GM19043 (cell line): ENCODE measurements around the gene BCL6.

Source experiments
- ATAC-seq: cut with Tn5 transposase; IDR thresholded peaks from one replicate; pipeline ENCODE4 v1.9.1; 2021; ENCODE audit warnings: low read depth; ENCODE audit not compliant: unreplicated experiment

The BCL6 gene

DNA sequence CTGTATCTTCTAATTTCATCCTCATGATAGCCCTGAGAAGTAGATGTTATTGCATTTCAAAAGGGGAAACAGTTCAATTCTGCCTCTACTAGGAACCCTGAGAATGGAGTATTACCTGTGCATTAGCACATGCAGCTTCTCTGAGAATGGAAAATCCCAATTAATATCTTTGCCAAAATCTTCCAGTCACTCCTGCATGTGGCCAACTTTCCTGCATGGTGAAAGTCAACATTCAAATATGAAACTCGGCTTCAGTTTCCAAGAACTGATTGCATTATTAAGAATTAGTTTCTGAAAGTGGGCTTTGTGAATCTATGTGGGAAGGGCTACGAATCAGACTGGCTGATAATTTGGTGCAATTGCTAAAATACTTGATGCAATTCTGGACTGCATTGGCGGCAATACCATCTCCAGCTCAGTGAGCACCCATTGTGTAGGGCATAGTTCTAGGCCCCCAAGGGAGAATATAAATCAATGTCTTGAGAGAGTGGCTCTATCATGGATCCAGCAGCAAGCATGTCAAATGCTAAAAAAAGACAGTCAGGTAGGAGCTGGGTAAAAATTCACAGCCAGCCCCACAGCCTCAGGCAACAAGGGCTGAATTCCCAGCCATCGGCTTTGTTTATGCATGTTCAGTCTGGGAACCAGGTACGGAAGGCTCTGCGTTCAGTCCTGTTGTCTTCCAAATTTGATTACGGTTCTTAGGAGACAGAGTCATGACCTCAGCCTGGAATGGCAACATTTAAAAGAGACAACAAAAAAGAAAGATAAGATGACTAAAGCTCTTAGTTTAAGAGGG lies 18.8 kb upstream of the BCL6 start:
- ATAC-seq, result no peak

DNA sequence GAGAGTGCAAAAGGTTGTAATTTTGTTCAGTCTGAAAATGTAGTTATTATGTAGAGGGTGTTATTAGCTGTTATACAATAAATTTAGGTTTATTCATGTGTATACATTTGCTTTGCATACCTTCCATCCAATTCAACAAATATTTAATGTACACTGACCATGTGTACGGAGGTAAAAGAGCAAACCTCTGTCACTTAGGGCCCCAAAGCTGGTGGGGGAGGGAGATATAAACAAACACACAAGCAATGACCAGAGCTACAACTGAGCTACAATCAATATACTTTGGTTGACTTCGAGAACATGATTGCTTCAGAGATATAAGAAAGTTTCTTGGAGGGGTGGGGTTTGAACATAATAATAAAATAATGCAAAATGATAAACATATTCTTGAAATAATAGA lies 17.5 kb upstream of the BCL6 start:
- no peak for ATAC-seq

DNA sequence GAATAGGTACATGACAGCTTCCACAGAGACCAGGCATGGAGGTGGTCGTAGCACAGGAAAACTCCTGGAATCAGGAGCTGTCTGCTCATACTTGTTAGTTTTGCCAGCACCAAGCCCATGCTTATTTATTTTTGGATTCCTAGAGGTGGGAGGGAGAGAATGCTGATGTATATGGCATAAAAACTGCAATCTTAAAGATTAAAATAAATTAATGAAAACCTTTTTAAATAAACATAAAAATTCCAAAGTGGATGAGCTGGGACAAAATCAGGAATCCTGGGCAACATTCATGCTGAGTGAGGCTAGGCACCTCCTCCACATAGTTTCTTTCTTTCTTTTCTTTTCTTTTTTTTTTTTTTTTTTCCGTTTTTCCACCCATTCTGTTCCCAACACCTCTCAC lies 14.3 kb upstream of the BCL6 start:
- no peak for ATAC-seq

DNA sequence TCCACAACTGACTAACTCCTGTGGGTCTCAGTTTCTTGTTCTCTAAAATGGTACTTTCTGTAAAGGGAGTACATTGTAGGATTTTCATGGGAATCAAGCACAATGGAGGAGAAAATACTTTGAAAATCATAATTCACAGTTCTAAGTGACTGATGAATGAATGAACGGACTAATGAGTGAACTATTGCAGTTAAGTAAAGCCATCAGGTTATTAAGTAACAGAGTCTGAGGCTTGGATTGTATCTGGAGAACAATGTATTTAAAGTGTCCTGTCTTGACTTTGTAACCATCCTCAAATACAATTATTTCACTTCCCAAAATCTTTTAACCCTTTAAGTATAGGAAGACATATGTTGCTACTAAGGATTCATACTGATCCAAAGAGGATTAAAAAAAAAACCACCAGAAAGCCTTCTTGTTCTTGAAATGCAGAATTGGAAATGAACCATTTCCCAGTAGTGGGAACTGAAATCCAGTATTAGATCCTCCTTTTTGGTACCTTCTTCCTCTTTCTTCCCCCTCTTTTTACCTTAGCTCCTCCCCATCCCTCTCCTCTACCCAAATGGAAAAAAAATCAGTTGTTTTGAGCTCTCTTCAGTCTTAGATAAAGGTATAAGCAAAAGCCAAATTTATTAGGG lies 13.2 kb upstream of the BCL6 start:
- no peak for ATAC-seq

DNA sequence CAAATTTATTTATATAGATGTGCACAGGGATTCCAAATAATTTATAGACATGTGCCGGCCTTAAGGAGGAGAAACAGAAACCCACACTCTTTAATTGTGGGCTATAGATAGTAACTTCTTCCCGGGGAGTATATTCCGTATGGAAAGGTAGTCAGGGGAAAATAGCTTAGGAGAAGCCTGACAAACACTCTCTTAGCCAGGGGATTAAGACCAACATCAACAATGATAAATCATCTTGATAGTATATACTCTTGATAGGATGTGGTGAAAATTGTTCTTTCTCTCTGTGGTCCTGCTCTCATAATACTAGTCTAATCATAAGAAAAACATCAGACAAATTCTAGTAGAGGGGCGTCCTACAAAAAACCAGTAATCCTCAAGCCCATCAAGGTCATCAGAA lies 8.2 kb upstream of the BCL6 start:
- no peak for ATAC-seq

DNA sequence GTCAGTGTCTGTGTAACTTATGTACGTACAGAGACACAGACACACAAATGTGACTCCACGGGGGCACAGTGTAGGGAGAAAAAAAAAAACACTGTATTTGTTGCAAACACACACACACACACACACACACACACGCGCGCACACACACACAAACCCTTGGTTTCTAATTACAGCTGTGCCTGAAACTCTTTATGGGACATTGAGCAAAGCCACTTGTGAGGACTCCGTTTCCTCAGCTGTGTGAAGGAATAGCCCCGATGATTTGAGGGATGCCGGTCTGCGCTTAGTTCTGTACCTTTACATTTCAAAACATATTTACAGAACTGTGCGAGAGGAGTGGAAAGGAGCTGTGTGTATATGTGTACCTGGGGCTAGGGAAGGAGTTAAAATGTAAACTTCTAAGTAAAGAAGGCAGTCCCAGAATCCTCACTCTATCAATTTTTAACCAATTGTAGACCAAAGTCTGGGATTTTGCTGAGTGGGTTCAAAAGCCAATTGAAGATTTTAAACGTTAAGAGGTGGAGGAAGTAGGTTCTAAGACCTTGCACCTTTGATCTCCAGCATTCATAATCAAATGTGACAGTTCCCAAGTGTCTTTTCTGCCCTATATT lies 5.3 kb upstream of the BCL6 start:
- ATAC-seq, result no peak

GRCh38 chr3:187750006-187750512 lies 4.8 kb upstream of the BCL6 start:
- no peak for ATAC-seq

DNA sequence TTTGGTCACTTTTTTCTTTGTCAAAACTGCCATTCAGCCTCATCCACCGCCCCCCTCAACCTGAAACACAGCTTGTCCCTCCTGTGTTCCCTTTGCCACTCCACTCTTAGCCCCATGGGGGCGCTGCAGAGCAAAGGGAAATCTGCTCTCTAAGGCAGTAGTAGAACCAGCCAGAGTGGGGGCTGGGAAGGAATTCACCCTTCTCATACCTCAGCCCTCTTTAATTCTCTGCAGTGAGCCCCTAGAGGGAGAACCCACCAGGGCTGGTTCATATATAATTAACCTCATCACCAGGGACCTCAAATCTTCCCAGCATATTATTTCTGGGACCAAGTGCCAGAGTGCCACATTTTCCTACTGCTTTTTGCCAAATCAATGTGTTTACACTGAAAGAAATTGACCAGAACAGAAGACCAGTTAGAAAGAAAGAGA lies 2.8 kb upstream of the BCL6 start:
- no peak for ATAC-seq

DNA sequence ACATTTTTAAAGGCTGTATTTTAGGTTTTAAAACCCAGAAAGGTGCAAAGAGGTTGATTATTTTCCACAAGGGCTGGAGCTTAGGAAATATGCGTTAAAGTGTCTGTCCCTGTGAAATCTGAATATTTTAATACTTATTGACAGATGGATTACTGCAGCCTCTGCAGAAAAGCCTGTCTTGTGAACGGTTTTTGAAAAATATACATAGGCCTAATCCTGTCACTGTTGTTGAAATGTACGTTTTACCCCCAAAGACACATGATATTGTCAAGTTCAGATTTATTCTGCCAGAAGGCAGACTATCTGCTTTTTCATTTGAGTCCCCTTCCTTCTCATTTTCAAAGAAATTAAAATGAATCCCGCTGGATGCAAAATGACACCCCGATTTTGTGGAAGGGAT lies 2.2 kb upstream of the BCL6 start:
- no peak for ATAC-seq

GRCh38 chr3:187746442-187747281 lies 1.4 kb upstream of the BCL6 start:
- ATAC-seq, result no peak

- no peak for ATAC-seq
Observed at GRCh38 chr3:187746059-187746441, 782 bp upstream of the BCL6 start.

GRCh38 chr3:187744169-187745151 lies 808 bp downstream of the BCL6 start:
- ATAC-seq, result no peak

DNA sequence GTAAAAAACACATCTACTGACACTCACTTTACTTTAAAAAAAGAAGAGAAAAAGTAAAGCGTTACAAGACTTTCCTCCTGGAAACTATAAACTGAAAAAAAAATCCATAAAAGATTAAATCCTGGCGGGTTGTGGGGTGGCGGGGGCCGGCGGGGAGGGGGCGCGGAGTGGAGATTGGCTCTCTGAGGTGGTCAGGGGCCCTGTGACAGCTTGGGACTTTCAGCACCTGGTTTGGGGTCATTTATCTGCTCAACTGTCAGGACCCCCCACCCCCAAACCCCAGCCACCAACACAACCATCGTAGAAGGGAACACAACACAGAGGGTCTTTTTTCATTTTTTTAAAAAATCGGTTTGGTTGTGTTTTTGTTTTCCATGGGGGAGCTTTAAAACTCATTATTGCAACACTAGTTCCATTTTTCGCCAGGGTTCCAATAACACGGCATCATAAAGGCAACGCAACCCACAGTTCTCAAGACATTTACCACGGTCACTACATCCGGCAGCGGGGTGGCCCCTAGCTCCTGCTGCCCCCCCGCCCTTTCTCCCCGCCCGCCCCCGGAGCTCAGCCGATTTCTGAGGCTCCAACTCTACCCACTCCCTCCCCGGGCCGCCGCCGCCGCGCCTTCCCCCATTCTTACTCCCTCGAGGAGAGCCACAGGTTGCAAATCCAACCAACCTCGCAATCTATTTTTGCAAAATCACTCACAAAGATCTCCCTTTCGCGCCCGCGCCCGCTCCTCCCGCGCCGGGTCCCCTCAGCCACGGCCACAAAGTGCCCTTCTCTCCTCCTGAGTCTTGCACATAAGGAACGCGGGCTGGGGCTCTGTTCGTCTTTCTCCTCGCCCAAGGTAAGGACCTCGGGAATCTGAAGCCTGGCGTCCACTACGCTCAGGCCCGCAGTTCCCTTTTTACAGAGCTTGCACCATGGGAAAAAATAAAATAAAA lies 1.8 kb downstream of the BCL6 start:
- ATAC-seq, result no peak

DNA sequence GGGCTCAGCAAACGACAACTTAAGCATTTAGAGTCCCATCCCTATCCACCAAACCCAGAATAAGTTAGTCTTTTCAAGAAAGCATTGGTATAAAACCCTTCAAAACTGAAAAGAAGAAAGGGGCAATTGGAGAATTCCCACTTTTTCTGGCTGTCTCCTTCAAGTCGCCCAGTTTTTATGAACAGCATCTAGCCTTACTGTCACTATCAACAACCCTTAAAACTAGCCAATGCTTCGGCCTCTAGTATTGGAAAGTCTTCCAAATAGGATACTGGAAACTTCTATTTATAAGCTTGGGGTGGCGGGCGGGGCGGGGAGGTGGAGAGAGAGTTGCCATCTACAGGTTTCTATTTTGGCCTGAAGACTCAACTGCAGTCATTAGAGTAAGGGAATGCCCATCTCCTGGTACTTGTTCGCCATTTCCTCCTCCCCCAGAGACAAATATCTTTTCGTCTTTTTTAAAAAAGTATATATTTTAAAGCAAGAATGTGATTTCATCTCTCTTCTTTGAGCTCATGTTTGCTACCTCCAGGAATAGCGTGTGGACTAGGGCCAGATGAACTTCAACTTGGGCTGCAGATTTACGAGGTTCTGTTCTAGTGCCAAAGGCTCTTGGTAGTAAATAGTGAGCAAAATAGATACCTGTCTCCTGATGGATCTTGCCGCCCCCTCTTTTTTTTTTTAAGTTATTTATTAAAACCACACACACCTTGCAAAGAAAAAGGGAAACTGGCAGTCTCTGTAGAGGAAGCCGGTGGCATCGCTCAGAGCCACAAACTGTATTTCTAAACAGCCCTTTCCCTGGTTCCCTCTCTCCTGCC lies 2.7 kb downstream of the BCL6 start:
- ATAC-seq, result no peak

DNA sequence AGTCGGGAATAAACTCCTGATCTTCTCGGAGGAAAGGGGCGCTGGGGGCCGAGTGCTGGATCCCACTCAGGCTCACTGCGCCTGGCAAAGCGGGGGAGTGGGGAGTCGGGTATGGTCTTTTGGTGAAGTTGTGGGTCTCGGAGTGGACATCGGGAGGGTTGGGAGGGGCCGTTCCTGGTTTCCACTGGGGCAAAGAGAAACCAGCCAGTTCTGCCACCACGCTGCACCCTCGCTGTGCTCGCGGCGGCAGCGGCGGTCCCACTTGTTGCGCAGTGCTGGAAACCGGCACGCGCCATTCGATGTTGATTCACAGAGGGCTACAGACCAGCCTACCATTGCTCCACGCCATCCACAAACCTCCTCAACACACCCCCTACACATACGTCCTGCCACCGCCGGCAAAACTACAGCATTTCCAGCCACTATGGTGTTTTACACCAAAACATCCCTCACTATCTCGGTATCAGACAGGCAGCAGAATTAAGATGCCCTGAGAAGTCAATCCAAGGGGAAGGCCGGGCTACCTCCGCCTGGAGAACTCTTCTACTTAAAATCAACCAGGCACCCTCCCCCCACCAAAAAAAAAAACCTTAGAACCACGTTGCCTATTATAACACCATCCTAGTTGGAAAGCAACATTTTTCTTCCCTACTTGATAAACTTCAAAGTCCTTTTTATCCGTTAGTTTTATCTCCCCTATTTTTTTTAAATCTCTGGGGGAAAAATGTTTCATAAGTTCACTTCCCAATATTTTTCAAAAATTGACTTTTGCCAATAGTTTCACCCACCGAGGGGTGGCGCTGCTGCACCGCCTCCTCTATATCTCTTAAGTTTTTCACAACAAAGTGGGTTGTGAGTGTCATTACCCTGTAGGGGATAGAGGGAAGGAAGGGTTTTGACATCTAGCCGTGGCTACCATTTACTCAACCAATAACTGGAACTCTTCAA lies 3.6 kb downstream of the BCL6 start:
- ATAC-seq, result no peak
